H9 (cell line): ENCODE measurements around the gene GJD4. TPM values are rescaled to one million over a fixed set of nuclear protein-coding genes. Genes with fewer than 3 reads are reported as not detected.

Source experiments
- DNase-seq: peaks from one replicate; pipeline ENCODE4 v3.0.0-alpha.2; 2017
- H2AFZ ChIP-seq: one replicate; pipeline ENCODE4 v1.6.1; 2013; ENCODE audit warnings: mild to moderate bottlenecking, low read length, control low read depth, moderate library complexity
- H2AK5ac ChIP-seq: 2 replicates; pipeline ENCODE4 v1.6.1; 2013; ENCODE audit warnings: low read length, control low read depth, mixed read lengths; ENCODE audit not compliant: insufficient read length
- H2BK120ac ChIP-seq: one replicate; pipeline ENCODE4 v1.6.1; 2013; ENCODE audit warnings: low read depth, mild to moderate bottlenecking, low read length, control low read depth, inconsistent platforms; ENCODE audit not compliant: poor library complexity, severe bottlenecking
- H2BK12ac ChIP-seq: 2 replicates; pipeline ENCODE4 v1.6.1; 2013; ENCODE audit warnings: low read length, control low read depth, mixed read lengths, low read depth; ENCODE audit not compliant: insufficient read length
- H2BK15ac ChIP-seq: 2 replicates; pipeline ENCODE4 v1.6.1; 2013; ENCODE audit warnings: low read depth, low read length, control low read depth
- H2BK20ac ChIP-seq: one replicate; pipeline ENCODE4 v1.6.1; 2013; ENCODE audit warnings: low read depth, mild to moderate bottlenecking, low read length, control low read depth, inconsistent platforms; ENCODE audit not compliant: poor library complexity, severe bottlenecking
- H2BK5ac ChIP-seq: 2 replicates; pipeline ENCODE4 v1.6.1; 2013; ENCODE audit warnings: low read length, control low read depth, mixed read lengths; ENCODE audit not compliant: insufficient read length
- H3K14ac ChIP-seq: 2 replicates; pipeline ENCODE4 v1.6.1; 2013; ENCODE audit warnings: low read length, control low read depth; ENCODE audit not compliant: insufficient read depth
- H3K18ac ChIP-seq: 2 replicates; pipeline ENCODE4 v1.6.1; 2013; ENCODE audit warnings: low read depth, mild to moderate bottlenecking, mixed read lengths, low read length, control low read depth; ENCODE audit not compliant: insufficient read length
- H3K23ac ChIP-seq: 2 replicates; pipeline ENCODE4 v1.6.1; 2013; ENCODE audit warnings: low read length, control low read depth, mixed read lengths, low read depth; ENCODE audit not compliant: insufficient read length
- H3K23me2 ChIP-seq: 2 replicates; pipeline ENCODE4 v1.6.1; 2013; ENCODE audit warnings: low read depth, mild to moderate bottlenecking, mixed read lengths, low read length, control low read depth; ENCODE audit not compliant: insufficient read length, poor library complexity, severe bottlenecking
- H3K27ac ChIP-seq: 2 replicates; pipeline ENCODE4 v1.5.1; 2013; ENCODE audit warnings: low read length, control low read depth, mixed read lengths, low read depth; ENCODE audit not compliant: insufficient read length
- H3K27me3 ChIP-seq: 2 replicates; pipeline ENCODE4 v1.6.1; 2013; ENCODE audit warnings: low read length, control low read depth, inconsistent platforms; ENCODE audit not compliant: insufficient read depth
- H3K4ac ChIP-seq: 2 replicates; pipeline ENCODE4 v1.6.1; 2013; ENCODE audit warnings: low read depth, mild to moderate bottlenecking, control low read depth, inconsistent platforms, low read length, moderate library complexity
- H3K4me1 ChIP-seq: 2 replicates; pipeline ENCODE4 v1.6.1; 2013; ENCODE audit warnings: low read length, control low read depth, inconsistent platforms; ENCODE audit not compliant: insufficient read depth
- H3K4me2 ChIP-seq: 2 replicates; pipeline ENCODE4 v1.6.1; 2013; ENCODE audit warnings: low read length, control low read depth, mixed read lengths; ENCODE audit not compliant: insufficient read length, insufficient read depth
- H3K56ac ChIP-seq: 2 replicates; pipeline ENCODE4 v1.6.1; 2013; ENCODE audit warnings: low read depth, mild to moderate bottlenecking, mixed read lengths, low read length, control low read depth; ENCODE audit not compliant: insufficient read length
- H3K79me1 ChIP-seq: 2 replicates; pipeline ENCODE4 v1.6.1; 2013; ENCODE audit warnings: low read depth, mild to moderate bottlenecking, moderate library complexity, low read length, control low read depth, inconsistent platforms; ENCODE audit not compliant: insufficient read depth, poor library complexity, severe bottlenecking
- H3K79me2 ChIP-seq: 2 replicates; pipeline ENCODE4 v1.6.1; 2013; ENCODE audit warnings: low read length, control low read depth, inconsistent platforms; ENCODE audit not compliant: insufficient read depth
- H3K9ac ChIP-seq: 2 replicates; pipeline ENCODE4 v1.6.1; 2013; ENCODE audit warnings: low read length, control low read depth, mixed read lengths; ENCODE audit not compliant: insufficient read length; ENCODE audit errors: extremely low read depth
- H3K9me3 ChIP-seq: one replicate; pipeline ENCODE4 v1.6.1; 2013; ENCODE audit warnings: low read depth, low read length, inconsistent platforms; ENCODE audit not compliant: control insufficient read depth
- H3T11ph ChIP-seq: one replicate; pipeline ENCODE4 v1.6.1; 2013; ENCODE audit warnings: mild to moderate bottlenecking, low read length, control low read depth, inconsistent platforms
- H4K20me1 ChIP-seq: one replicate; pipeline ENCODE4 v1.6.1; 2013; ENCODE audit not compliant: control insufficient read depth, insufficient read length, insufficient read depth
- H4K5ac ChIP-seq: 2 replicates; pipeline ENCODE4 v1.6.1; 2013; ENCODE audit warnings: low read depth, mild to moderate bottlenecking, mixed read lengths, low read length, control low read depth; ENCODE audit not compliant: insufficient read length
- H4K8ac ChIP-seq: replicated peaks from 2 replicates; pipeline ENCODE4 v1.6.1; 2013; ENCODE audit warnings: low read length, control low read depth, mixed read lengths, low read depth; ENCODE audit not compliant: insufficient read length
- H4K91ac ChIP-seq: 2 replicates; pipeline ENCODE4 v1.6.1; 2013; ENCODE audit warnings: low read depth, mild to moderate bottlenecking, moderate library complexity, mixed read lengths, low read length, control low read depth; ENCODE audit not compliant: insufficient read length
- H3K27ac Mint-ChIP-seq, 3 experiments: 2 replicates in 2 of 3; 3 replicates in 1 of 3; pipeline ENCODE4 v1.8.0; 2020 to 2021; ENCODE audit warnings: mixed read lengths in 3 of 3, mild to moderate bottlenecking in 1 of 3, moderate library complexity in 1 of 3
- H3K27me3 Mint-ChIP-seq: 2 replicates; pipeline ENCODE4 v1.8.0; 2021; ENCODE audit warnings: low read depth, mild to moderate bottlenecking, moderate library complexity, mixed read lengths
- H3K36me3 Mint-ChIP-seq, 3 experiments: 2 replicates in 2 of 3; 3 replicates in 1 of 3; pipeline ENCODE4 v1.8.0; 2020 to 2021; ENCODE audit warnings: low read depth in 3 of 3, mixed read lengths in 3 of 3; ENCODE audit not compliant: insufficient read depth in 1 of 3
- H3K4me1 Mint-ChIP-seq, 2 experiments: 2 replicates each; pipeline ENCODE4 v1.8.0; 2020; ENCODE audit warnings: mixed read lengths in 2 of 2
- H3K4me3 Mint-ChIP-seq, 2 experiments: 2 replicates in 1 of 2; 3 replicates in 1 of 2; pipeline ENCODE4 v1.8.0; 2020 to 2021; ENCODE audit warnings: mild to moderate bottlenecking in 2 of 2, mixed read lengths in 2 of 2, moderate library complexity in 1 of 2
- H3K9me3 Mint-ChIP-seq, 2 experiments: 2 replicates in 1 of 2; 3 replicates in 1 of 2; pipeline ENCODE4 v1.8.0; 2020; ENCODE audit warnings: mild to moderate bottlenecking in 2 of 2, mixed read lengths in 2 of 2, moderate library complexity in 1 of 2
- WGBS: extraction: QIAGEN DNeasy Blood & Tissue Kit; methylation state at CpG from one replicate; pipeline ENCODE4 v1.1.7; 2013; ENCODE audit warnings: missing lambda C conversion rate, low lambda C conversion rate, mixed read lengths; ENCODE audit not compliant: insufficient read length; ENCODE audit errors: extremely low coverage; 5-methylcytosine and 5-hydroxymethylcytosine counted together
- total RNA-seq: library from RNA; stranded (reverse); gene quantifications from 2 replicates; pipeline ENCODE4 v1.2.1, GENCODE V29; 2021
- TF ChIP-seq, protein P1 (sequence below): fragments of 200-600 bp; sonication (generic); conservative IDR thresholded peaks from 3 replicates; pipeline ENCODE4 v1.8.0; 2021; ENCODE audit warnings: antibody characterized with exemption, mild to moderate bottlenecking

Gene GJD4
- total RNA-seq, 1 experiment from 2014 or later = not detected

DNA sequence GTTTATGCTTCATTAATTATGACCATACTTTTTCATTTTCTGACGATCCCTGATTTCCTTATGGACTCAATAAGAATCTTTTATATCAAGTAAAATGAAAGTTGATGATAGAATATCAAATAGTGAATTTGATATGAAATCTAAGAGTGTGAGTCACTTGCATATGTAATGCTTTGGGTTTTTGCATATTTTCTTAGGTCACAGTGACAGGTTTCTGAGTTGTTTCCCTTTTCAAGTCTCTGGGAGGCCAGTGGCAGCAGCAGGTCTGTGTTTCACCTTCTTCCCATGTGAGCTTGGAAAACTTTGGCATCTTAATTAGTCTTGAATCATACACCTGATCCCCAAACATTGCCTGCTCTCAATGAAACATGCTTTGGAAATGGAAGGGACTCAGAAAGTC, 34.7 kb upstream of the GJD4 start:
- Histone ChIP-seq H3T11ph (no peak overlapping the region), H3K4ac (no peak overlapping the region), H4K20me1 (no peaks in the 10 kb centered on the region), H3K56ac (no peak overlapping the region), H3K79me2 (no peaks in the 10 kb centered on the region), H3K4me1 (no peaks in the 10 kb centered on the region), H4K8ac (no peak overlapping the region), H2AK5ac (no peak overlapping the region), H4K91ac (no peak overlapping the region), H3K9ac (no peak overlapping the region), H2BK120ac (no peak overlapping the region), H3K9me3 (no peaks in the 10 kb centered on the region), H4K5ac (no peak overlapping the region), H2BK20ac (no peak overlapping the region), H3K4me2 (no peak overlapping the region), H2BK12ac (no peak overlapping the region), H3K23me2 (no peaks in the 10 kb centered on the region), H3K79me1 (no peaks in the 10 kb centered on the region), H2BK5ac (no peak overlapping the region), H3K14ac (no peak overlapping the region), H3K18ac (no peak overlapping the region), H3K23ac (no peak overlapping the region), H3K27ac (no peak overlapping the region), H3K27me3 (no peaks in the 10 kb centered on the region), H2AFZ (no peak overlapping the region), H2BK15ac (no peak overlapping the region)
- H3K27ac Mint-ChIP-seq = no peak overlapping the region
- no peaks in the 10 kb centered on the region for H3K27me3 Mint-ChIP-seq
- no peaks in the 10 kb centered on the region; a peak in 1 of 5 replicates for H3K9me3 Mint-ChIP-seq
- TF ChIP-seq, protein P1, sequence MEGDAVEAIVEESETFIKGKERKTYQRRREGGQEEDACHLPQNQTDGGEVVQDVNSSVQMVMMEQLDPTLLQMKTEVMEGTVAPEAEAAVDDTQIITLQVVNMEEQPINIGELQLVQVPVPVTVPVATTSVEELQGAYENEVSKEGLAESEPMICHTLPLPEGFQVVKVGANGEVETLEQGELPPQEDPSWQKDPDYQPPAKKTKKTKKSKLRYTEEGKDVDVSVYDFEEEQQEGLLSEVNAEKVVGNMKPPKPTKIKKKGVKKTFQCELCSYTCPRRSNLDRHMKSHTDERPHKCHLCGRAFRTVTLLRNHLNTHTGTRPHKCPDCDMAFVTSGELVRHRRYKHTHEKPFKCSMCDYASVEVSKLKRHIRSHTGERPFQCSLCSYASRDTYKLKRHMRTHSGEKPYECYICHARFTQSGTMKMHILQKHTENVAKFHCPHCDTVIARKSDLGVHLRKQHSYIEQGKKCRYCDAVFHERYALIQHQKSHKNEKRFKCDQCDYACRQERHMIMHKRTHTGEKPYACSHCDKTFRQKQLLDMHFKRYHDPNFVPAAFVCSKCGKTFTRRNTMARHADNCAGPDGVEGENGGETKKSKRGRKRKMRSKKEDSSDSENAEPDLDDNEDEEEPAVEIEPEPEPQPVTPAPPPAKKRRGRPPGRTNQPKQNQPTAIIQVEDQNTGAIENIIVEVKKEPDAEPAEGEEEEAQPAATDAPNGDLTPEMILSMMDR = no peak
- no peak overlapping the region for H3K4me3 Mint-ChIP-seq
- peaks cover 13 to 42% (median 15%) of the 10 kb centered on the region in 3 experiments for H3K36me3 Mint-ChIP-seq
- peaks cover 13% of the 10 kb centered on the region in 2 experiments for H3K4me1 Mint-ChIP-seq
- WGBS = no CpG with 5 or more reads among the region's 1 CpG
- DNase-seq = no peak
